ENCODE results near the gene EVPLL.
"Not testable (repeated sequence)": the region's sequence is repeated elsewhere in the genome, so short reads cannot be mapped to it uniquely, and the experiment has no call there.

Gene EVPLL

GRCh38 chr17:18423015-18423414 is 45.4 kb downstream of the EVPLL start:
- not testable (repeated sequence) for DNase-seq (ENCODE audit: low read depth in 1 of 2, low spot score in 1 of 2)

GRCh38 chr17:18425593-18425992 is 48.0 kb downstream of the EVPLL start:
- DNase-seq (ENCODE audit: low read depth in 1 of 2, low spot score in 1 of 2): not testable (repeated sequence)

- not testable (repeated sequence) for DNase-seq (ENCODE audit: low read depth in 1 of 2, low spot score in 1 of 2)
These were observed 49.1 kb downstream of the EVPLL start for GRCh38 chr17:18426639-18427038.

- not testable (repeated sequence) for DNase-seq (ENCODE audit: low read depth in 1 of 2, low spot score in 1 of 2)
These were observed 54.6 kb downstream of the EVPLL start for GRCh38 chr17:18432206-18432605.

Data from activated CD4-positive, alpha-beta T cell treated with anti-CD3 and anti-CD28 coated beads, Interleukin-2, amount 50 U/mL, for 24 hours (primary cell).